ENCODE measurements around the gene TCN2.

GRCh38 chr22:30582788-30583545, 24.0 kb upstream of the TCN2 start:
- TF ChIP-seq POLR2A (IDR thresholded peaks at IDR 0.05; ENCODE audit: low read depth, low read length) (no peak), TAF1 (IDR thresholded peaks at IDR 0.05; ENCODE audit: borderline replicate concordance, low read depth, low read length) (no peak)

Data from GM12892 (cell line).